HepG2 (cell line): Measurements from ENCODE around the gene PRM3. TPM values are rescaled to one million over a fixed set of nuclear protein-coding genes. Genes with fewer than 3 reads are reported as not detected.

Source experiments
- ADNP ChIP-seq: sonication (generic); formaldehyde crosslinking; IDR thresholded peaks from 2 replicates; pipeline ENCODE4 v1.4.0; 2020; ENCODE audit warnings: missing genetic modification reagents
- AKAP8 ChIP-seq: sonication (generic); formaldehyde crosslinking; IDR thresholded peaks from 2 replicates; pipeline ENCODE4 v1.5.1; 2020; ENCODE audit warnings: mild to moderate bottlenecking, missing genetic modification reagents
- CENPX ChIP-seq: sonication (generic); formaldehyde crosslinking; IDR thresholded peaks from 2 replicates; pipeline ENCODE4 v1.9.0; 2021; ENCODE audit warnings: mild to moderate bottlenecking, missing genetic modification reagents, moderate library complexity
- DR1 ChIP-seq: sonication (generic); formaldehyde crosslinking; IDR thresholded peaks from 2 replicates; pipeline ENCODE4 v1.8.0; 2021; ENCODE audit warnings: mild to moderate bottlenecking, missing genetic modification reagents, inconsistent platforms
- GATA4 ChIP-seq: sonication (generic); IDR thresholded peaks from 2 replicates; pipeline ENCODE4 v1.6.1; 2016; ENCODE audit warnings: antibody characterized with exemption, low read depth, borderline replicate concordance
- MAFF ChIP-seq: IDR thresholded peaks from 2 replicates; pipeline ENCODE4 v1.6.1; 2011; ENCODE audit warnings: low read depth, low read length, improper control_type of control experiment
- PRDM10 ChIP-seq: sonication (generic); formaldehyde crosslinking; IDR thresholded peaks from 2 replicates; pipeline ENCODE4 v1.4.0; 2020; ENCODE audit warnings: low read depth, missing genetic modification reagents
- SALL2 ChIP-seq: sonication (generic); formaldehyde crosslinking; IDR thresholded peaks from 2 replicates; pipeline ENCODE4 v1.8.1; 2023; ENCODE audit warnings: mild to moderate bottlenecking, missing genetic modification reagents, inconsistent platforms
- SKI ChIP-seq: fragments of 450-650 bp; IDR thresholded peaks from one replicate; pipeline ENCODE4 v1.6.1; 2018; ENCODE audit warnings: mild to moderate bottlenecking; ENCODE audit not compliant: partially characterized antibody
- SOX13 ChIP-seq, 3 experiments: fragments of 450-650 bp in 1 of 3; sonication (generic) in 1 of 3; formaldehyde crosslinking in 1 of 3; IDR thresholded peaks in 2 of 3; conservative IDR thresholded peaks in 1 of 3; 2 replicates each; pipeline versions ENCODE4 v1.5.0 to v1.6.1; 2016 to 2020; ENCODE audit warnings: antibody characterized with exemption in 1 of 3, mild to moderate bottlenecking in 1 of 3, missing compliant biosample characterization in 1 of 3, missing genetic modification reagents in 1 of 3, moderate library complexity in 1 of 3
- TAF15 ChIP-seq: fragments of 200-400 bp; formaldehyde crosslinking; IDR thresholded peaks from one replicate; pipeline ENCODE4 v1.6.1; 2018; ENCODE audit warnings: mild to moderate bottlenecking, low read depth, low read length; ENCODE audit not compliant: poor library complexity, severe bottlenecking
- ZNF138 ChIP-seq: sonication (generic); formaldehyde crosslinking; IDR thresholded peaks from 2 replicates; pipeline ENCODE4 v1.5.0; 2020; ENCODE audit warnings: mild to moderate bottlenecking, low read depth, missing genetic modification reagents
- ZNF20 ChIP-seq: sonication (generic); formaldehyde crosslinking; IDR thresholded peaks from 2 replicates; pipeline ENCODE4 v1.4.0; 2020; ENCODE audit warnings: mild to moderate bottlenecking, moderate library complexity, missing genetic modification reagents
- ZNF253 ChIP-seq: sonication (generic); formaldehyde crosslinking; IDR thresholded peaks from 2 replicates; pipeline ENCODE4 v1.8.0; 2022; ENCODE audit warnings: mild to moderate bottlenecking, missing genetic modification reagents, borderline replicate concordance
- ZNF333 ChIP-seq: sonication (generic); formaldehyde crosslinking; IDR thresholded peaks from 2 replicates; pipeline ENCODE4 v1.4.0; 2020; ENCODE audit warnings: mild to moderate bottlenecking, missing genetic modification reagents, borderline replicate concordance
- ZNF546 ChIP-seq: sonication (generic); formaldehyde crosslinking; conservative IDR thresholded peaks from 2 replicates; pipeline ENCODE4 v1.8.1; 2023; ENCODE audit warnings: mild to moderate bottlenecking, missing genetic modification reagents
- ZSCAN30 ChIP-seq: sonication (generic); formaldehyde crosslinking; IDR thresholded peaks from 2 replicates; pipeline ENCODE4 v1.5.0; 2020; ENCODE audit warnings: mild to moderate bottlenecking, missing genetic modification reagents
- polyA plus RNA-seq, 8 experiments: library from polyadenylated mRNA; depleted of rRNA in 3 of 8; stranded (reverse) in 7 of 8; unstranded in 1 of 8; fragments of >200 nt; fragmentation: Illumina TruSeq in 4 of 8; extraction: Trizol in 4 of 8; gene quantifications; 2 replicates each; pipeline versions ENCODE4 v1.2.1 to v1.2.3, GENCODE V29; 2011 to 2016; ENCODE audit warnings: low read depth in 4 of 8, missing spikeins in 1 of 8, mixed read lengths in 1 of 8; ENCODE audit not compliant: insufficient read depth in 1 of 8
- total RNA-seq, 5 experiments: library from RNA; depleted of rRNA; stranded (reverse); fragments of >200 nt; fragmentation: Illumina TruSeq; extraction: Trizol; gene quantifications; 2 replicates each; pipeline ENCODE4 v1.2.3, GENCODE V29; 2016; ENCODE audit warnings: low read depth in 1 of 5
- TF ChIP-seq, protein P1 (sequence below): sonication (generic); formaldehyde crosslinking; IDR thresholded peaks from 2 replicates; pipeline ENCODE4 v1.4.0; 2020; ENCODE audit warnings: missing genetic modification reagents, borderline replicate concordance

PRM3 gene
- total and polyA plus RNA-seq, 2 of the 13 experiments (the other 11 are each of a cell fraction or from before 2014, with no cell fraction given), result not detected

- TF ChIP-seq MAFF, result no peak
- peak; percentile 23; the same call in 1 of the 2 replicates for TF ChIP-seq ZNF253 (CRISPR knock-in tag)
- TF ChIP-seq ZNF333 (CRISPR knock-in tag), result no peak
- 0 out of 2 replicates have a peak, but pooled peaks have one; percentile 73 for TF ChIP-seq ZNF20 (CRISPR knock-in tag)
- TF ChIP-seq ZNF546 (CRISPR knock-in tag), result no peak
- TF ChIP-seq SOX13 (IDR thresholded peaks at IDR 0.05), result no peak
- TF ChIP-seq SOX13 (CRISPR knock-in tag; conservative IDR thresholded peaks at IDR 0.05 in 1 of 2, IDR thresholded peaks at IDR 0.05 in 1 of 2), result no peak
- no peak for TF ChIP-seq AKAP8 (CRISPR knock-in tag)
- TF ChIP-seq DR1, result 0 out of 2 replicates have a peak, but pooled peaks have one; percentile 9
- no peak for TF ChIP-seq SKI
- TF ChIP-seq ZNF138, result peak; percentile 69; the same call in 1 of the 2 replicates
- TF ChIP-seq CENPX (CRISPR knock-in tag), result no peak
- no peak for TF ChIP-seq GATA4
- TF ChIP-seq, protein P1, sequence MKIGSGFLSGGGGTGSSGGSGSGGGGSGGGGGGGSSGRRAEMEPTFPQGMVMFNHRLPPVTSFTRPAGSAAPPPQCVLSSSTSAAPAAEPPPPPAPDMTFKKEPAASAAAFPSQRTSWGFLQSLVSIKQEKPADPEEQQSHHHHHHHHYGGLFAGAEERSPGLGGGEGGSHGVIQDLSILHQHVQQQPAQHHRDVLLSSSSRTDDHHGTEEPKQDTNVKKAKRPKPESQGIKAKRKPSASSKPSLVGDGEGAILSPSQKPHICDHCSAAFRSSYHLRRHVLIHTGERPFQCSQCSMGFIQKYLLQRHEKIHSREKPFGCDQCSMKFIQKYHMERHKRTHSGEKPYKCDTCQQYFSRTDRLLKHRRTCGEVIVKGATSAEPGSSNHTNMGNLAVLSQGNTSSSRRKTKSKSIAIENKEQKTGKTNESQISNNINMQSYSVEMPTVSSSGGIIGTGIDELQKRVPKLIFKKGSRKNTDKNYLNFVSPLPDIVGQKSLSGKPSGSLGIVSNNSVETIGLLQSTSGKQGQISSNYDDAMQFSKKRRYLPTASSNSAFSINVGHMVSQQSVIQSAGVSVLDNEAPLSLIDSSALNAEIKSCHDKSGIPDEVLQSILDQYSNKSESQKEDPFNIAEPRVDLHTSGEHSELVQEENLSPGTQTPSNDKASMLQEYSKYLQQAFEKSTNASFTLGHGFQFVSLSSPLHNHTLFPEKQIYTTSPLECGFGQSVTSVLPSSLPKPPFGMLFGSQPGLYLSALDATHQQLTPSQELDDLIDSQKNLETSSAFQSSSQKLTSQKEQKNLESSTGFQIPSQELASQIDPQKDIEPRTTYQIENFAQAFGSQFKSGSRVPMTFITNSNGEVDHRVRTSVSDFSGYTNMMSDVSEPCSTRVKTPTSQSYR (CRISPR knock-in tag), result no peak
- TF ChIP-seq ZSCAN30 (CRISPR knock-in tag), result no peak
- TF ChIP-seq TAF15, result no peak
- TF ChIP-seq SALL2 (CRISPR knock-in tag), result no peak
- no peak for TF ChIP-seq ADNP (CRISPR knock-in tag)
- TF ChIP-seq PRDM10 (CRISPR knock-in tag), result no peak
Measured at GRCh38 chr16:11277607-11278337, 4.3 kb upstream of the PRM3 start (continued).
